ENCODE results near the gene PNLIPRP3. TPM values are rescaled to one million over a fixed set of nuclear protein-coding genes. Genes with fewer than 3 reads are reported as not detected.

PNLIPRP3 gene
- total and polyA plus RNA-seq, 2 of the 8 experiments (the other 6 are each of a cell fraction or from before 2014, with no cell fraction given) = not detected

- Histone ChIP-seq H3K36me3 (ENCODE audit: control insufficient read depth in 2 of 4, insufficient read depth in 4 of 4, low read length in 3 of 4) (no peaks in the 10 kb centered on the region), H4K20me1 (replicated peaks in 1 of 2; ENCODE audit: control insufficient read depth in 1 of 2, insufficient read depth in 2 of 2, low read length in 2 of 2) (no peaks in the 10 kb centered on the region), H2AFZ (ENCODE audit: low read length) (no peak overlapping the region), H4K91ac (replicated peaks; ENCODE audit: insufficient read length, low read length) (no peak overlapping the region), H3K56ac (replicated peaks; ENCODE audit: insufficient read length, low read depth, low read length) (no peak overlapping the region), H2BK5ac (ENCODE audit: low read depth, low read length) (no peak overlapping the region), H3K4me1 (replicated peaks in 1 of 4; ENCODE audit: control insufficient read depth in 3 of 4, insufficient read depth in 4 of 4, low read length in 3 of 4) (no peaks in the 10 kb centered on the region), H3K79me2 (ENCODE audit: control insufficient read depth in 1 of 2, insufficient read depth in 2 of 2, low read length in 2 of 2) (no peaks in the 10 kb centered on the region), H3K9me3 (ENCODE audit: insufficient read depth in 2 of 2, low read depth in 1 of 2, low read length in 1 of 2) (no peaks in the 10 kb centered on the region), H3K4me2 (ENCODE audit: insufficient read depth in 1 of 2, low read depth in 2 of 2, low read length in 2 of 2) (no peak overlapping the region), H3K14ac (ENCODE audit: insufficient read length) (no peak overlapping the region), H2BK15ac (ENCODE audit: low read length) (no peak overlapping the region), H3K9ac (replicated peaks in 1 of 4; ENCODE audit: extremely low read depth in 1 of 4, low read depth in 3 of 4, low read length in 3 of 4) (no peak overlapping the region), H3K18ac (ENCODE audit: extremely low read depth, low read length) (no peak overlapping the region), H2BK20ac (ENCODE audit: low read length) (no peak overlapping the region), H2AK5ac (ENCODE audit: low read depth, low read length) (no peak overlapping the region), H3K23ac (ENCODE audit: insufficient read length) (no peak overlapping the region), H3K4me3 (ENCODE audit: extremely low read depth in 1 of 4, insufficient read depth in 2 of 4, low read depth in 3 of 4, low read length in 4 of 4) (no peak overlapping the region), H3K27me3 (replicated peaks in 1 of 4; ENCODE audit: control insufficient read depth in 3 of 4, extremely low read depth in 1 of 4, insufficient read depth in 3 of 4, low read length in 3 of 4) (no peaks in the 10 kb centered on the region), H3K23me2 (ENCODE audit: low read depth, low read length) (no peaks in the 10 kb centered on the region), H4K5ac (ENCODE audit: insufficient read length, low read depth, low read length) (no peak overlapping the region), H2BK120ac (replicated peaks; ENCODE audit: low read depth, low read length) (no peak overlapping the region), H3K4ac (replicated peaks; ENCODE audit: insufficient read length, low read depth, low read length) (no peak overlapping the region), H2BK12ac (ENCODE audit: low read depth, low read length) (no peak overlapping the region), H3K79me1 (ENCODE audit: low read depth, low read length) (no peaks in the 10 kb centered on the region), H4K8ac (ENCODE audit: extremely low read depth, insufficient read depth, low read length) (no peak overlapping the region), H3K27ac (ENCODE audit: low read depth, low read length) (no peak overlapping the region)
- POLR2A ChIA-PET (ENCODE audit: partially characterized antibody) = interaction anchor here (1.2 kb wide), 1 partner anchor 11 kb away, joined by 3 read pairs; no protein-coding TSS in a partner anchor
- DNase-seq (ENCODE audit: low read depth in 1 of 2, low spot score in 2 of 2) (no peak), FAIRE-seq (no peak)
- 90% methylated on average over 3 of the region's 3 CpGs; no CpG with 5 or more reads in 1 of the 2 experiments for WGBS, 2 experiments (ENCODE audit: extremely low coverage in 1 of 2, insufficient coverage in 1 of 2, insufficient read length in 1 of 2, insufficient replicate concordance in 2 of 2, low coverage in 1 of 2, low lambda C conversion rate in 2 of 2, missing lambda C conversion rate in 1 of 2)
- TF ChIP-seq BACH1 (IDR thresholded peaks at IDR 0.05; ENCODE audit: low read length) = no peak
- no peak for TF ChIP-seq SRF (IDR thresholded peaks at IDR 0.05; ENCODE audit: low read depth, low read length)
- no peak for TF ChIP-seq USF2 (IDR thresholded peaks at IDR 0.05; ENCODE audit: low read length)
- no peak for TF ChIP-seq CHD2 (IDR thresholded peaks at IDR 0.05; ENCODE audit: low read length)
- TF ChIP-seq SIN3A (conservative IDR thresholded peaks at IDR 0.05 in 1 of 2, IDR thresholded peaks at IDR 0.05 in 1 of 2; ENCODE audit: low read depth in 1 of 2, low read length in 2 of 2) = no peak
- TF ChIP-seq TEAD4 (IDR thresholded peaks at IDR 0.05; ENCODE audit: low read depth, low read length) = no peak
- no peak for TF ChIP-seq YY1 (IDR thresholded peaks at IDR 0.05; ENCODE audit: low read depth, low read length)
- no peak for TF ChIP-seq NRF1 (IDR thresholded peaks at IDR 0.05; ENCODE audit: low read depth, low read length)
- TF ChIP-seq SIX5 (IDR thresholded peaks at IDR 0.05; ENCODE audit: low read depth, low read length) = no peak
- no peak for TF ChIP-seq CBX5 (IDR thresholded peaks at IDR 0.05; ENCODE audit: low read depth, low read length)
- CTCF ChIA-PET (ENCODE audit: partially characterized antibody) = interaction anchor here (1.0 to 2.0 kb wide), 7 partner anchors 9 to 106 kb away, joined by 3 to 6 read pairs (median 4); no protein-coding TSS in a partner anchor
Measured at GRCh38 chr10:116510565-116510964, 82.9 kb downstream of the PNLIPRP3 start.
